Coronary artery (tissue), 2 donors: ENCODE results near the gene B3GNT7.

Source experiments
- DNase-seq: peaks from one replicate; pipeline ENCODE4 v3.0.0-alpha.2; 2017; ENCODE audit warnings: low spot score
- H3K27ac ChIP-seq, 2 donors: fragments of 200-600 bp; sonication (generic); one replicate each; pipeline ENCODE4 v1.5.1; 2016 to 2019
- H3K4me3 ChIP-seq: fragments of 200-600 bp; sonication (generic); 2 replicates; pipeline ENCODE4 v1.5.1; 2016; ENCODE audit warnings: mild to moderate bottlenecking, moderate library complexity
- TF ChIP-seq, protein P1 (sequence below): fragments of 200-600 bp; sonication (generic); IDR thresholded peaks from one replicate; pipeline ENCODE4 v1.5.1; 2019; ENCODE audit warnings: antibody characterized with exemption

The B3GNT7 gene

DNA sequence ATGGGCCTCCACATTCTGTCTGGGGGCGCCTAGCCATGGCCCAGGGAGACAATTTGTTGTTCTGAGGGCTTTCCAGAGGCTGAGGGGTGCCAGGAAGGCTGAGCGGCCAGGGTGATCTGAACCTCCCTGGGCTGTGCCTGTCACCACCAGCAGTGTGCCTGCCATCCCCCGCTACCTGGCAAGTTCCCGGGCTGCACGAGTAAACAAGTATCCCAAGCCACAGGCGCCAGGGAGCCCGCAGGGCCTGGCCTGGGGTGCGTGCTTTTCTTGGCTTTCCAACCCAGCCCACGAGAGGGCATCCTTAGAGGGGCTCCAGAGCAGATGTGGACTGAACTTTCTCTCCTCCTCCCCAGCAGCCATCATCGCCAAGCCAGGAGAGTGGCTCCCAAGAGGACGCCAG is 35.1 kb upstream of the B3GNT7 start:
- H3K27ac ChIP-seq: peak overlapping the region in 1 of 2 donors; percentile 45
- H3K4me3 ChIP-seq: no peak overlapping the region
- DNase-seq: peak; percentile 41
- TF ChIP-seq, protein P1, sequence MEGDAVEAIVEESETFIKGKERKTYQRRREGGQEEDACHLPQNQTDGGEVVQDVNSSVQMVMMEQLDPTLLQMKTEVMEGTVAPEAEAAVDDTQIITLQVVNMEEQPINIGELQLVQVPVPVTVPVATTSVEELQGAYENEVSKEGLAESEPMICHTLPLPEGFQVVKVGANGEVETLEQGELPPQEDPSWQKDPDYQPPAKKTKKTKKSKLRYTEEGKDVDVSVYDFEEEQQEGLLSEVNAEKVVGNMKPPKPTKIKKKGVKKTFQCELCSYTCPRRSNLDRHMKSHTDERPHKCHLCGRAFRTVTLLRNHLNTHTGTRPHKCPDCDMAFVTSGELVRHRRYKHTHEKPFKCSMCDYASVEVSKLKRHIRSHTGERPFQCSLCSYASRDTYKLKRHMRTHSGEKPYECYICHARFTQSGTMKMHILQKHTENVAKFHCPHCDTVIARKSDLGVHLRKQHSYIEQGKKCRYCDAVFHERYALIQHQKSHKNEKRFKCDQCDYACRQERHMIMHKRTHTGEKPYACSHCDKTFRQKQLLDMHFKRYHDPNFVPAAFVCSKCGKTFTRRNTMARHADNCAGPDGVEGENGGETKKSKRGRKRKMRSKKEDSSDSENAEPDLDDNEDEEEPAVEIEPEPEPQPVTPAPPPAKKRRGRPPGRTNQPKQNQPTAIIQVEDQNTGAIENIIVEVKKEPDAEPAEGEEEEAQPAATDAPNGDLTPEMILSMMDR: no peak

DNA sequence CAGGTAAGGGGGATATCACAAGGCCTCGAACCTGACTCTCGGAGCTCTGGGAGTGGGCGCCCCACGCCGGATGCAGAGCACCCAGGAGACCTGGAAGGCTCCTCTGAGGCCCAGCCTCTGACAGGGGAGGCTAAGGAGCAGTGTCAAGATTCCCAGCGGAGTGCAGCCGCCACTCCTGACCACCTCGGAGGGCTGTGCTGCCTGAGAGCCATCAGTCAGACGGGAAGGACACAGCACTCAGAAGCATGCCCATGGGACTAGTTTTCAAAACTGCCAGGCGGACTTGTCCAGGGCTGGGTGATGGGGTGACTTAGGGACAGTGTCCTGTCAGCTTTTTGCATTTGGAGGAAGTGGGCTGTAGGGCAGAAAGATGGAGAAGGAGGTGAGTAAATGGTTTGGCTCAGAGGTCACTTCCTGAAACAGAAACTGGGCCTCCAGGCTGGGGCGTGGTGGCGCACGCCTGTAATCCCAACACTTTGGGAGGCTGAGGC is 34.6 kb upstream of the B3GNT7 start:
- H3K27ac ChIP-seq: peak overlapping the region in 1 of 2 donors; percentile 45
- no peak overlapping the region for H3K4me3 ChIP-seq
- peak; percentile 74 for DNase-seq
- TF ChIP-seq, protein P1: no peak

DNA sequence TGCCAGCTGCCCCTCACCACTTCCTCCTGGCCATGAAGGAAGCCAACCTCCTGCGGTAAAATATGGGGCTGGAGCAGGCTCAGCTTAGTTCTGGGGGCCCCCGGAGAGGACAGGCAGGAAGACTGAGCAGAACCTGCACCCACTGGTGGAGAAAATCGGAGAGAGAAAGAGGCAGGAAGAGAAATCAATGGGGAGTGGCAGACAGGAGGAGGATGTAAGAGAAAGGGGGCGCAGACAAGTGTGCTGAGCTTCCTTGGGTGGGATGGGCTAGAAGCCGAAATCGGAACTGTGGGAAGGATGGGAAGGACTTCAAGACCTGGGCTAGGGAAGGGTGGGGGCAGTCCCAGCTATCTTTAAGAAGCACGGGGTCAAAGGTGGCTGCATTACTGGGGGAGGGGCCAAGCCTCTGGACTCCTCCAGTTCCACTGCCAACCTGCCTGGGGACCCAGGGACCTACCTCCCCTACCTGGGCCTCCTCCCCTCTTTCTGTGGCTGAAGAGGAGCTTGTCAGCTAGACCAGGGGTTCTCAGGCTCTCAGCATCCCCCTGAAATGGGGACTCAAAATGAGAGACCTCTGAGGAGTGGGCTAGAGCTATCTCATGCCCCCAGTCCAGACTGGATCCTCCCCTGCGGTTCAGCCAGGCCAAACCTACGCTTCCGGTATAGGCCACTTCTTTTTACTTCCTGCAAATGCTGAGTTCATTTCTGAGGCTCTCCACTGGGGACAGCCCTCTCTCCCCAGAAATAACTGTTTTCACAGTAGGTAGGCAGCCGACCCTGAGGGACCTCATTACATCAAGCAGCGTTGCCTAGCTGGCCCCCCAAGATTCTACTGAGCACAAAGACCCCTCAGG is 33.6 kb upstream of the B3GNT7 start:
- TF ChIP-seq, protein P1: no peak
- H3K27ac ChIP-seq: peak overlapping the region in 1 of 2 donors; percentile 80
- DNase-seq: peak; percentile 64
- no peak overlapping the region for H3K4me3 ChIP-seq

DNA sequence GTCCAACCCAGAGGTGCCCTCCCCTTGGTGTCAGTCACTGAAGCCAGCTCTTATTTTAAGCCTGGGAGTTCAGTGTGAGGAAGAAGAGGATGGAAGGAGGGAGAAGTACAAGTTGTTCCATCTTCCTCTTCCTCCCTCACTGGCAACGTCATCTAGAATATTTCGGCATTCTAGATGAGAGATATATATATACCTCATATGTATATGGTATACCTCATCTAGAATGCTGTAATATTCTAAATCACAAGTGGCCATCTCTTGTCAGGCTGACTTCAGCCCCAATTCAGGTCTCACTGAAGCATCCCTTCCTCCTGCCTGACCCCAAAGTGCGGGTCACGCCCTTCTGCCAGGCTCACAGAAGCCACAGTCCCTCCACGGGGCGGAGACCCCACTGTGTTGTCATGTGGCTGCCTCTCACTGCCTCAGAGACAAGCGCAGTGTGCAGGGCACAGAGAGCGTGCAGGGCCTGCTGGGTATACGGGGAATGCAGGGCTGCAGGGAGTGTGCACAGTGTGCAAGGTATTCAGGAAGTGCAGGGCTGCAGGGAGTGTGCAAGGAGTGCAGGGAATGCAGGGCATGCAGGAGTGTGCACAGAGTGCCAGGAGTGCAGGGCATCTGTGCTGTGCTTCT is 32.8 kb upstream of the B3GNT7 start:
- H3K27ac ChIP-seq: peak overlapping the region in 1 of 2 donors; percentile 80
- no peak overlapping the region for H3K4me3 ChIP-seq
- TF ChIP-seq, protein P1: no peak
- DNase-seq: no peak

DNA sequence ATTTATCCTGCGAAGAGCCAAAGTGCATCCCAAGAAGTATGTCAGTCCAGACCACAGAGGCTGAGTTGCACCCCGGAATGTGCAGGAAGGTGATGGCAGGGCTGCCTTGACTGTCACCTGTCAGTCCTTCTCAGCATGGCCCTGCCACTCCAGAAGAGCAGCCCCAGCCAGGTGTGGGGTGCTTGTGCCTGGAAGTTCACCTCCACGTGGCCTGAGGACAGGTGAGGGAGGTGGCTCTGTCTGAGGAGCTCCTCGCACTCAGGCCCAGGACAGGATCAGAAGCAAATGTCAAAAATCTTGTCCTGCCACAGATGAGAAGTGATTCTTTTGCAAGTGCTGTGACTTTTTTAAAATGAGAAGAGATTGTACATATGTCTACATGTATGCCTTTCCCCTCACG is 31.4 kb upstream of the B3GNT7 start:
- DNase-seq: peak; percentile 29
- TF ChIP-seq, protein P1: no peak
- H3K4me3 ChIP-seq: no peak overlapping the region
- H3K27ac ChIP-seq: no peak overlapping the region

DNA sequence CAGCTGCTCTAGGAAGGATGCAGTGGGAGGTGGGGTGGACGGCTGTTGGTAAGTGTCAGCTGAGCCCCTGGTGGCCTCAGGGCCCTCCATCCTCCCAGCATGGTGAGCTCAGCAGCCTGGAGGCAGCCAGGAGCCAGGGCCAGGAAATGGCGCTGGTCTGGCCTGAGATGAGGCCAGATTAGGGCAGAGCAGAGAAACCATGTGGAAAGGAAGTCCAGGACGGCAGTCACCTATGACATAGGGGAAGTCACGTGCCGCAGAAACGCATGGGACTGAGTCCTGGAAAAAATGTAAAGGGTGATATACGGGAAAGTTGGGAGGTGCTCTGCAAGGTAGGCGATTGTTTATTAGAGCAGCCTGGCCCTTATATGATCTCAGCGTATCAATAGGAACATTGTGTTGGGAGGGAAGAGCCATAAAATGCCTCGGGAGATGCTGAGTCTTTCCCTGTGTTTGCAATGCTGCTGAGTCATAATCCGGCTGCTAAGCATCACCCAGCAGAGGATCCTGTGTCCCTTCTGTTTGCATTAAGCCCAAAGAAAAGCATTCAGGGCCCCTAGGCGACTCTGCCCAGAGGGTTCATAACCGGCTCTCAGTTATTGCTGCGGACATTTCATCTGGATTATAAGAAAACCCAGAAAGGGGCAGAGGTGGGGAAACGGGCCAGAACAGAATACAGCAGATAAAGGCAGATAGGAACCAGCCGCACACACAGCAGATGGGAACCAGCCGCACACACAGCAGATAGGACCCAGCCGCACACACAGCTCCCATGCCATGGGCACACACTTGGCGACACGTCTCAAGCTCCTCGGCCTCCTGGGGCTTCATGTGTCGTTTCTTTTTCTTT is 30.3 kb upstream of the B3GNT7 start:
- peak overlapping the region; percentile 6 for H3K4me3 ChIP-seq
- DNase-seq: peak; percentile 62
- TF ChIP-seq, protein P1: no peak
- H3K27ac ChIP-seq: peak overlapping the region in 1 of 2 donors; percentile 16
